A549 (cell line): ENCODE results near the gene RNASE1. TPM values are rescaled to one million over a fixed set of nuclear protein-coding genes. Genes with fewer than 3 reads are reported as not detected.

Experiments
- ATAC-seq, 2 experiments: fragments of 200-7000 bp in 1 of 2; fragments of >200 bp in 1 of 2; cut with Nextera tagmentation in 1 of 2; cut with Tn5 transposase in 1 of 2; 3 replicates each; pipeline versions ENCODE4 v1.8.0 to v1.9.1; 2018 to 2020; ENCODE audit warnings: mild to moderate bottlenecking in 1 of 2, moderate library complexity in 1 of 2
- CTCF ChIA-PET: fragments of 300-600 bp; sonication (Branson Sonifier 250); formaldehyde crosslinking; extraction: SDS; loops from one replicate; lab custom pipeline; 2021; ENCODE audit warnings: antibody characterized with exemption, inconsistent platforms; lab: Yijun Ruan, JAX
- POLR2A ChIA-PET: fragments of 350-600 bp; formaldehyde crosslinking; extraction: SDS; loops from one replicate; lab custom pipeline; 2021; ENCODE audit warnings: antibody characterized with exemption, inconsistent platforms; lab: Yijun Ruan, JAX
- DNase-seq, 2 experiments: peaks; one replicate each; pipeline versions ENCODE4 v3.0.0 to v3.0.0-alpha.2; 2011 to 2016; ENCODE audit warnings: low read depth in 1 of 2, low spot score in 1 of 2
- FAIRE-seq: peaks from 2 replicates; lab custom pipeline; 2011; peaks lifted over from hg19 to GRCh38; lab: Jason Lieb, UNC
- H3K27ac ChIP-seq, 2 experiments: fragments of >200 bp; sonication (Bioruptor Twin); formaldehyde crosslinking; 3 replicates each; pipeline ENCODE4 v1.5.1; 2016 to 2017
- H3K4me1 ChIP-seq: fragments of >200 bp; sonication (Bioruptor Twin); formaldehyde crosslinking; 3 replicates; pipeline ENCODE4 v1.6.1; 2016
- H3K4me2 ChIP-seq: fragments of >200 bp; sonication (Bioruptor Twin); formaldehyde crosslinking; 3 replicates; pipeline ENCODE4 v1.6.1; 2016
- H3K4me3 ChIP-seq: fragments of >200 bp; sonication (Bioruptor Twin); formaldehyde crosslinking; 3 replicates; pipeline ENCODE4 v1.5.1; 2016
- H3K9me3 ChIP-seq: fragments of >200 bp; sonication (Bioruptor Twin); formaldehyde crosslinking; 3 replicates; pipeline ENCODE4 v1.6.1; 2016
- ATOH8 ChIP-seq: fragments of 250-450 bp; sonication (Bioruptor Pico); IDR thresholded peaks from 2 replicates; pipeline ENCODE4 v1.5.0; 2020; ENCODE audit warnings: low read depth, mild to moderate bottlenecking, moderate library complexity
- BHLHE40 ChIP-seq: IDR thresholded peaks from 2 replicates; pipeline ENCODE4 v1.6.1; 2012; ENCODE audit warnings: low read depth, low read length, inconsistent platforms
- CTCF ChIP-seq: fragments of >200 bp; sonication (Bioruptor Twin); formaldehyde crosslinking; IDR thresholded peaks from 3 replicates; pipeline ENCODE4 v1.5.1; 2016
- EHMT2 ChIP-seq: fragments of 200-600 bp; sonication (generic); IDR thresholded peaks from 2 replicates; pipeline ENCODE4 v1.6.1; 2016; ENCODE audit warnings: antibody characterized with exemption, low read depth, mild to moderate bottlenecking, moderate library complexity
- FOSL2 ChIP-seq, 2 experiments: fragments of 450-650 bp in 1 of 2; fragments of >200 bp in 1 of 2; sonication (Bioruptor Twin) in 1 of 2; formaldehyde crosslinking; IDR thresholded peaks; 2 replicates each; pipeline versions ENCODE4 v1.5.0 to v1.6.1; 2016 to 2020; ENCODE audit warnings: mild to moderate bottlenecking in 1 of 2, moderate library complexity in 1 of 2
- HEYL ChIP-seq: fragments of 250-450 bp; sonication (Bioruptor Pico); IDR thresholded peaks from 2 replicates; pipeline ENCODE4 v1.8.0; 2021; ENCODE audit warnings: mild to moderate bottlenecking, moderate library complexity
- HMGXB4 ChIP-seq: fragments of 250-450 bp; sonication (Bioruptor Pico); IDR thresholded peaks from 2 replicates; pipeline ENCODE4 v1.5.0; 2021; ENCODE audit warnings: mild to moderate bottlenecking, moderate library complexity, borderline replicate concordance
- MAFK ChIP-seq: fragments of 450-650 bp; IDR thresholded peaks from 2 replicates; pipeline ENCODE4 v1.6.1; 2014; ENCODE audit not compliant: partially characterized antibody
- MAX ChIP-seq: IDR thresholded peaks from 2 replicates; pipeline ENCODE4 v1.6.1; 2012
- NFE2L2 ChIP-seq: fragments of 150-350 bp; conservative IDR thresholded peaks from 2 replicates; pipeline ENCODE4 v1.6.1; 2014; ENCODE audit warnings: low read length
- NPAS2 ChIP-seq: fragments of 250-450 bp; sonication (Bioruptor Pico); IDR thresholded peaks from 2 replicates; pipeline ENCODE4 v1.8.0; 2022; ENCODE audit warnings: mild to moderate bottlenecking, moderate library complexity, borderline replicate concordance
- PBX3 ChIP-seq: IDR thresholded peaks from 2 replicates; pipeline ENCODE4 v1.6.1; 2012
- PHF8 ChIP-seq: fragments of 200-600 bp; sonication (generic); IDR thresholded peaks from 2 replicates; pipeline ENCODE4 v1.6.1; 2016; ENCODE audit warnings: low read depth, mild to moderate bottlenecking, antibody characterized with exemption, moderate library complexity, borderline replicate concordance
- POLR2AphosphoS2 ChIP-seq: conservative IDR thresholded peaks from 2 replicates; pipeline ENCODE4 v1.6.1; 2012; ENCODE audit warnings: low read length, improper control_type of control experiment, inconsistent platforms
- RARB ChIP-seq: fragments of 250-450 bp; sonication (Bioruptor Pico); IDR thresholded peaks from 2 replicates; pipeline ENCODE4 v1.8.0; 2021; ENCODE audit warnings: mild to moderate bottlenecking, moderate library complexity
- REST ChIP-seq: fragments of 200-600 bp; sonication (generic); IDR thresholded peaks from 2 replicates; pipeline ENCODE4 v1.6.1; 2016; ENCODE audit warnings: antibody characterized with exemption, mild to moderate bottlenecking, moderate library complexity
- RFX5 ChIP-seq: fragments of 450-650 bp; IDR thresholded peaks from 2 replicates; pipeline ENCODE4 v1.7.1; 2014; ENCODE audit warnings: antibody characterized with exemption, mild to moderate bottlenecking, moderate library complexity
- SMC3 ChIP-seq: fragments of >200 bp; sonication (Bioruptor Twin); formaldehyde crosslinking; IDR thresholded peaks from 3 replicates; pipeline ENCODE4 v1.6.1; 2018; ENCODE audit warnings: inconsistent platforms
- TFCP2L1 ChIP-seq: fragments of 250-450 bp; sonication (Bioruptor Pico); IDR thresholded peaks from 2 replicates; pipeline ENCODE4 v1.5.0; 2021; ENCODE audit warnings: mild to moderate bottlenecking
- ZNF302 ChIP-seq: fragments of 250-450 bp; sonication (Bioruptor Pico); IDR thresholded peaks from 2 replicates; pipeline ENCODE4 v1.9.0; 2021; ENCODE audit warnings: inconsistent platforms, mild to moderate bottlenecking, moderate library complexity
- WGBS: methylation state at CpG from one replicate; pipeline ENCODE4 v1.1.6; 2017; ENCODE audit errors: missing lambda C conversion rate; 5-methylcytosine and 5-hydroxymethylcytosine counted together
- polyA plus RNA-seq, 4 experiments: library from polyadenylated mRNA; depleted of rRNA in 3 of 4; stranded (reverse); fragments of >200 nt; fragmentation: RNase III in 1 of 4; extraction: RNeasy Plus Mini Kit Qiagen cat#74134 plus additional on column Dnase treatment in 1 of 4; gene quantifications; 2 replicates in 3 of 4; 3 replicates in 1 of 4; pipeline ENCODE4 v1.2.3, GENCODE V29; 2011 to 2017

The RNASE1 gene
- polyA plus RNA-seq, 2 of the 4 experiments (the other 2 are of a cell fraction): 0.13 to 1.1 TPM

GRCh38 chr14:20772650-20773049, 30.0 kb downstream of the RNASE1 start (continued):
- TF ChIP-seq SMC3: no peak
- TF ChIP-seq, all 56 proteins: peak for 0

GRCh38 chr14:20769421-20769820, 33.2 kb downstream of the RNASE1 start:
- TF ChIP-seq ZNF302 (no peak), RARB (CRISPR knock-in tag) (no peak), NFE2L2 (no peak), REST (no peak), TFCP2L1 (CRISPR knock-in tag) (no peak), NPAS2 (CRISPR knock-in tag) (no peak), EHMT2 (no peak), PHF8 (no peak), MAX (no peak), MAFK (no peak), CTCF (no peak), HMGXB4 (no peak), ATOH8 (CRISPR knock-in tag) (no peak), SMC3 (no peak), FOSL2 (IDR thresholded peaks at IDR 0.05) (no peak), FOSL2 (CRISPR knock-in tag; IDR thresholded peaks at IDR 0.05) (no peak), PBX3 (no peak), HEYL (CRISPR knock-in tag) (no peak), POLR2AphosphoS2 (no peak), BHLHE40 (no peak), RFX5 (no peak)
- Histone ChIP-seq H3K4me3 (no peak overlapping the region), H3K9me3 (no peaks in the 10 kb centered on the region), H3K4me1 (no peaks in the 10 kb centered on the region), H3K4me2 (no peak overlapping the region), H3K27ac (no peak overlapping the region)
- WGBS: 13% methylated on average over 3 of the region's 3 CpGs
- CTCF ChIA-PET: interaction anchor here (0.8 to 1.5 kb wide), 3 partner anchors 87 to 271 kb away, joined by 3 read pairs; no protein-coding TSS in a partner anchor
- ATAC-seq (no peak), DNase-seq (no peak), FAIRE-seq (no peak)
- POLR2A ChIA-PET: no interaction called here
